DND-41 (cell line): ENCODE data around the gene FTMT.

Experiments used
- CTCF ChIP-seq: IDR thresholded peaks from 2 replicates; pipeline ENCODE4 v1.5.1; 2012; ENCODE audit warnings: borderline replicate concordance, low read length, moderate library complexity, mild to moderate bottlenecking; ENCODE audit not compliant: poor library complexity, severe bottlenecking; ENCODE audit errors: extremely low read depth
- EZH2 ChIP-seq: IDR thresholded peaks from 3 replicates; pipeline ENCODE4 v1.6.1; 2012; ENCODE audit warnings: borderline replicate concordance, low read depth, mild to moderate bottlenecking, moderate library complexity, low read length, inconsistent platforms; ENCODE audit not compliant: severe bottlenecking

DNA sequence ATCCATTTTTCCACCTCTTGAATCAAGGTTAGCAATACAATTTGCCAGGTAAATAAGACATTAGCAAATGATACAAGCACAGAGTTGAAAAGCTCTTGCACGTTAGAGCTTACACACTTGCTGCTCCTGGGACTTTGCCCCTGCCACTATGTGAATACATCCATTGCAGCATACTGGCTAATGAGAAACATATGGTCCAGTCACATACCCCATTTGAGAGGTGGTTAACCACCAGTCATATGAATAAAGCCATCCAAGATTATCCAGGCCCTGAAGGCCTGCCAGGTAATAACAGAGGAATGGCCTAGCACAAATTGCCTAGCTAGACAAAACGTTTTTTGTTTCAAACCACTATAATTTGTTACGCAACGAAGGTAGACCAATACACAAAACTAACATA is 45.8 kb upstream of the FTMT start:
- no peak for TF ChIP-seq CTCF
- no peak for TF ChIP-seq EZH2
